Lung (tissue), 12 donors: ENCODE data around the gene TMEM119. TPM values are rescaled to one million over a fixed set of nuclear protein-coding genes. Genes with fewer than 3 reads are reported as not detected.

Experiments
- ATAC-seq: fragments of 200-7000 bp; cut with Tn5 transposase; one replicate; pipeline ENCODE4 v1.9.1; 2020; ENCODE audit warnings: moderate number of reproducible peaks; ENCODE audit not compliant: insufficient read depth, low FRiP score
- DNase-seq, 3 donors: peaks; one replicate each; pipeline ENCODE4 v3.0.0-alpha.2; 2013 to 2017
- H3K27ac ChIP-seq, 2 donors: one replicate each; pipeline ENCODE4 v1.5.1; 2013; ENCODE audit warnings: mild to moderate bottlenecking in 2 of 2, moderate library complexity in 2 of 2, control low read depth in 1 of 2, inconsistent platforms in 1 of 2, low read depth in 1 of 2, low read length in 1 of 2
- H3K27me3 ChIP-seq, 3 donors: one replicate each; pipeline ENCODE4 v1.5.1; 2013; ENCODE audit warnings: low read length in 2 of 3; ENCODE audit not compliant: control insufficient read depth in 3 of 3, insufficient read depth in 3 of 3
- H3K36me3 ChIP-seq, 4 donors: one replicate each; pipeline ENCODE4 v1.5.1; 2013; ENCODE audit warnings: low read length in 4 of 4, mild to moderate bottlenecking in 1 of 4, moderate library complexity in 1 of 4; ENCODE audit not compliant: control insufficient read depth in 4 of 4, insufficient read depth in 4 of 4
- H3K4me1 ChIP-seq, 5 donors: one replicate each; pipeline ENCODE4 v1.5.1; 2013; ENCODE audit warnings: low read length in 5 of 5, mild to moderate bottlenecking in 2 of 5, moderate library complexity in 1 of 5; ENCODE audit not compliant: control insufficient read depth in 5 of 5, insufficient read depth in 5 of 5
- H3K4me3 ChIP-seq: one replicate; pipeline ENCODE4 v1.5.1; 2013; ENCODE audit warnings: mild to moderate bottlenecking, control low read depth, moderate library complexity
- H3K9ac ChIP-seq, 2 donors: one replicate each; pipeline ENCODE4 v1.5.1; 2013; ENCODE audit warnings: low read length in 2 of 2, control low read depth in 1 of 2; ENCODE audit not compliant: insufficient read depth in 1 of 2
- H3K9me3 ChIP-seq, 4 donors: one replicate each; pipeline ENCODE4 v1.5.1; 2013; ENCODE audit warnings: low read length in 3 of 4, mild to moderate bottlenecking in 1 of 4, moderate library complexity in 1 of 4; ENCODE audit not compliant: control insufficient read depth in 4 of 4, insufficient read depth in 3 of 4
- CTCF ChIP-seq: IDR thresholded peaks from 2 replicates; pipeline ENCODE4 v1.5.1; 2012; ENCODE audit warnings: mild to moderate bottlenecking; ENCODE audit errors: control extremely low read depth, extremely low read depth
- WGBS, 2 donors: extraction: QIAGEN DNeasy Blood & Tissue Kit; methylation state at CpG; one replicate each; pipeline ENCODE4 v1.1.7; 2013; 5-methylcytosine and 5-hydroxymethylcytosine counted together
- polyA plus RNA-seq, 2 donors: library from polyadenylated mRNA; stranded (reverse); fragments of 200-250 nt; gene quantifications; one replicate each; pipeline ENCODE4 v1.2.1, GENCODE V29; 2013
- total RNA-seq, 2 donors: library from RNA; depleted of rRNA in 1 of 2; stranded (reverse); fragments of >200 nt in 1 of 2; gene quantifications; one replicate each; pipeline ENCODE4 v1.2.1, GENCODE V29; 2014 to 2021
- donor health status: control.
- donor health status: control.
- donor health status: Bipolar disorder and iron deficiency.
- donor health status: healthy.
- donor health status: DM: yes; HTN: yes; CAD: no.

TMEM119 gene
- total and polyA plus RNA-seq, 4 donors, result 14.4 to 31.9 (median 22.9) TPM

- peaks cover 0 to 8% (median 4%) of the 10 kb centered on the region in 4 donors for H3K36me3 ChIP-seq
These were observed 43.0 kb upstream of the TMEM119 start for GRCh38 chr12:108640802-108641445.

DNA sequence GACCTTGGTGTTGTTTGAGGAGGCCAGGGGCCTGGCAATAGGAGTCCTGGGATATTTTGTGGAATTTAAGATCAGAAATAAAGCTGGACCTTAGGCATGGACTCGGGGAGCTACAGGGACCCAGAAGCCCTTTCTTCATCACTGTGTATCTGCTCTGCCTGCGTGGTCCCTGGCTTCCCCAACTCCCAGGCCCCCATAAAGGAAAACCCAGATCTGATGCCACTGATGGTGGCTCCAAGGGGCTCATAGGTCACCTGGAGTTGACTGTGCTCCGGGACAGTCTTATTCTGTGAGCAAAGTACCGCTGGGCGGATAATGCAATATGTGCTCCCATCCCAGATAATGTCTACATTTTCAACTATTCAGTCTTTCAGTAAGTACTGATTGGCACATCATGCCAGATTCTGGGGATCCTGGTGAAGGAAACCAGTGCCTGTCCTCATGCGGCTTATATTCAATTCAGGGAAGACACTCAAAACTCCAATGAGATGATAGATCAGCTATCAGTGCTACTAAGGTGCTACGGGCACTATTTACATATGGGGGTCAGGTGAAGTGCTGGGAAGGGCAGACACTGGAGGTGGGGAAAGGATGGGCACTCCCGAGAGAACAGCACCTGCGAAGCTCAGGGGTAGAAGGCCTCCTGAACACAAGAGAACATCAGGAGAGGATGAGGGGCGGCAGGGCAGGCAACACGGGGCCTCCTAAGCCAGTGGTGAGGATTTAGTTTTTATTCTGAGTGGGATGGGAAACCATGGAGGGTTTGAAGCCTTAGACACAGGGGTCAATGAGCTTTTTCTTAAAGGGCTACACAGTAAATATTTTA, 41.3 kb upstream of the TMEM119 start:
- peak overlapping the region in 1 of 2 donors; percentile 18 for H3K27ac ChIP-seq
- TF ChIP-seq CTCF, result no peak
- H3K4me1 ChIP-seq, result peaks cover 2 to 55% (median 22%) of the 10 kb centered on the region in 5 donors
- no peak overlapping the region for H3K9ac ChIP-seq
- H3K4me3 ChIP-seq, result no peak overlapping the region
- no peaks in the 10 kb centered on the region for H3K27me3 ChIP-seq
- DNase-seq (no peak), ATAC-seq (no peak)
- no peaks in the 10 kb centered on the region for H3K9me3 ChIP-seq
- H3K36me3 ChIP-seq, result no peaks in the 10 kb centered on the region
- WGBS, 2 donors, result 95 to 97% methylated on average over 11 of the region's 11 CpGs

More at GRCh38 chr12:108640802-108641445, 43.0 kb upstream of the TMEM119 start:
- WGBS, 2 donors, result 82 to 83% methylated on average over 10 of the region's 10 CpGs
- no peaks in the 10 kb centered on the region for H3K27me3 ChIP-seq
- no peak overlapping the region for H3K9ac ChIP-seq
- DNase-seq (no peak), ATAC-seq (no peak)
- H3K4me1 ChIP-seq, result peaks cover 10 to 56% (median 33%) of the 10 kb centered on the region in 5 donors
- H3K4me3 ChIP-seq, result no peak overlapping the region
- no peaks in the 10 kb centered on the region for H3K9me3 ChIP-seq
- TF ChIP-seq CTCF, result no peak
- H3K27ac ChIP-seq, result no peak overlapping the region

DNA sequence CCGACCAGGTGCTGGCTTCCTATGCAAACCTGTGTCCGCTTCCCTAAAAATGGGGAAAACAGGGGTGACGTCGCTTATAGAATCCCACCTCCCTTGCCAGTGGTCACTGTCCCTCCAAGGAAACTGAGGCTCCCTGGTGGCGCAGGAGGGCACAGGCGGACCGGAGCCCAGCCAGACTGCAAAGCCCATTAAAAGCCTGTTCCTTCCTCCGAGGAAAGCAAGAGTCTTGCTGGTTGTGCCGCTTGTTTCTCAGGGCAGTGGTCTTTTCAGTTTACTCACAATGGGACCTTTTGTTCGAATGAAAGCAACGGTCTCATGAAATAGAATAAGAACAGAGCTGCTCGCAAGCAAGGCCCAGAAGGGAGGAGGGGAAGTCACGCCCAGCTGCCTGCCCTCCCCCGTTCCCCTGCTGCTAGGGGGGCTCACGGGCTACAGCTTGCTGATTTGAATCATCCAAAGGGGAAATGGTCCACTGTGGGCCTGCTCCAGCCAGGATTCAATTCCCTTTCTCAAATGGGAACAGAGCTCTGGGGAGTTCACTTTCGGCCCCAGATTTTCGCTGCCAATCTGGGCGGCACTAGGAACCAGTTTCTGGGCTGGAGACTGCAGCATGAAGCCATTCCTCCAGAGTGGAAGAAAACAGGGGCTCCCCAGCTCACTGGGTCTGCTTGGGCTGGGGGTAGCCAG, 40.4 kb upstream of the TMEM119 start:
- H3K4me3 ChIP-seq, result no peak overlapping the region
- no peaks in the 10 kb centered on the region for H3K27me3 ChIP-seq
- no peaks in the 10 kb centered on the region for H3K36me3 ChIP-seq
- H3K27ac ChIP-seq, result peak overlapping the region in 1 of 2 donors; percentile 18
- ATAC-seq (no peak), DNase-seq (peak; percentile 46 to 66 (median 63))
- no peak for TF ChIP-seq CTCF
- 48 to 51% methylated on average over 18 of the region's 18 CpGs for WGBS, 2 donors
- H3K9ac ChIP-seq, result no peak overlapping the region
- H3K4me1 ChIP-seq, result peaks cover 0 to 46% (median 21%) of the 10 kb centered on the region in 5 donors
- H3K9me3 ChIP-seq, result no peaks in the 10 kb centered on the region
